HG03469 (cell line): Measurements from ENCODE around the gene HES2.
"Not testable (repeated sequence)": the region's sequence is repeated elsewhere in the genome, so short reads cannot be mapped to it uniquely, and the experiment has no call there.

Experiments
- ATAC-seq: cut with Tn5 transposase; IDR thresholded peaks from one replicate; pipeline ENCODE4 v1.9.1; 2021; ENCODE audit warnings: mild to moderate bottlenecking, moderate library complexity, moderate number of reproducible peaks; ENCODE audit not compliant: unreplicated experiment

Gene HES2

GRCh38 chr1:6437012-6437700 lies 17.4 kb upstream of the HES2 start:
- not testable (repeated sequence) for ATAC-seq

- not testable (repeated sequence) for ATAC-seq
Measured at GRCh38 chr1:6436277-6436676, 16.6 kb upstream of the HES2 start.

- no peak for ATAC-seq
Measured at GRCh38 chr1:6435547-6435946, 15.8 kb upstream of the HES2 start.

- ATAC-seq = no peak
Measured at GRCh38 chr1:6435129-6435528, 15.4 kb upstream of the HES2 start.

GRCh38 chr1:6434186-6434585 lies 14.5 kb upstream of the HES2 start:
- ATAC-seq = no peak

- ATAC-seq = not testable (repeated sequence)
Measured at GRCh38 chr1:6431645-6432579, 12.2 kb upstream of the HES2 start.

- not testable (repeated sequence) for ATAC-seq
Measured at GRCh38 chr1:6429660-6430411, 10.1 kb upstream of the HES2 start.

GRCh38 chr1:6428453-6428852 lies 8.7 kb upstream of the HES2 start:
- not testable (repeated sequence) for ATAC-seq

GRCh38 chr1:6427441-6428390 lies 8.0 kb upstream of the HES2 start:
- no peak for ATAC-seq

GRCh38 chr1:6426972-6427350 lies 7.2 kb upstream of the HES2 start:
- no peak for ATAC-seq

GRCh38 chr1:6426277-6426971 lies 6.7 kb upstream of the HES2 start:
- no peak for ATAC-seq

GRCh38 chr1:6425658-6426057 lies 5.9 kb upstream of the HES2 start:
- no peak for ATAC-seq

GRCh38 chr1:6424619-6425593 lies 5.2 kb upstream of the HES2 start, which contains the start of gene ESPN:
TSS of gene ESPN (plus strand) at chr1:6424776. CDS start at chr1:6424956, 180 bp downstream.
- no peak for ATAC-seq

GRCh38 chr1:6424000-6424565 lies 4.4 kb upstream of the HES2 start:
- ATAC-seq = no peak

GRCh38 chr1:6423321-6423999 lies 3.7 kb upstream of the HES2 start:
- ATAC-seq = no peak

- ATAC-seq = no peak
Measured at GRCh38 chr1:6421266-6421665, 1.5 kb upstream of the HES2 start.

- ATAC-seq = no peak
Measured at GRCh38 chr1:6420454-6421042, 829 bp upstream of the HES2 start.
